Right lobe of liver (tissue), 6 donors: Measurements from ENCODE around the gene SESTD1. TPM values are rescaled to one million over a fixed set of nuclear protein-coding genes. Genes with fewer than 3 reads are reported as not detected.

Source experiments
- ATAC-seq, 4 donors: fragments of 200-7000 bp; cut with Tn5 transposase; one replicate each; pipeline ENCODE4 v1.9.1; 2020; ENCODE audit warnings: mild to moderate bottlenecking in 4 of 4, moderate library complexity in 4 of 4
- DNase-seq, 3 donors: peaks; one replicate each; pipeline ENCODE4 v3.0.0-alpha.2; 2020
- H3K27ac ChIP-seq, 3 donors: fragments of 200-600 bp; one replicate each; pipeline ENCODE4 v1.8.0; 2022
- H3K27me3 ChIP-seq, 2 donors: fragments of 200-600 bp; one replicate each; pipeline ENCODE4 v1.8.0; 2022
- H3K36me3 ChIP-seq, 4 donors: fragments of 200-600 bp; sonication (generic) in 1 of 4; one replicate each; pipeline versions ENCODE4 v1.5.1 to v1.8.0; 2017 to 2022; ENCODE audit warnings: control low read depth in 1 of 4
- H3K4me1 ChIP-seq, 4 donors: fragments of 200-600 bp; sonication (generic) in 1 of 4; one replicate each; pipeline versions ENCODE4 v1.5.1 to v1.8.0; 2017 to 2022; ENCODE audit warnings: control low read depth in 1 of 4
- H3K4me3 ChIP-seq, 3 donors: fragments of 200-600 bp; one replicate each; pipeline ENCODE4 v1.8.0; 2022
- H3K9me3 ChIP-seq, 4 donors: fragments of 200-600 bp; sonication (generic) in 1 of 4; one replicate each; pipeline versions ENCODE4 v1.5.1 to v1.8.0; 2017 to 2022; ENCODE audit warnings: control low read depth in 1 of 4
- CTCF ChIP-seq, 4 donors: fragments of 200-600 bp in 3 of 4; fragments of 450-650 bp in 1 of 4; IDR thresholded peaks; one replicate each; pipeline versions ENCODE4 v1.5.1 to v1.8.0; 2016 to 2022; ENCODE audit warnings: antibody characterized with exemption in 4 of 4, mild to moderate bottlenecking in 2 of 4
- POLR2A ChIP-seq: fragments of 450-650 bp; IDR thresholded peaks from one replicate; pipeline ENCODE4 v1.6.1; 2017; ENCODE audit warnings: antibody characterized with exemption, mild to moderate bottlenecking
- WGBS: methylation state at CpG from one replicate; pipeline ENCODE4 v1.1.6; 2018; ENCODE audit warnings: low coverage, low lambda C conversion rate; ENCODE audit not compliant: insufficient coverage; ENCODE audit errors: missing lambda C conversion rate; 5-methylcytosine and 5-hydroxymethylcytosine counted together
- intact Hi-C, 2 donors: fragments of 100-400 bp; cut with DNase I; formaldehyde crosslinking; loops; one replicate each; pipeline versions ENCODE4 v1.11.2 to v1.14.1; 2022
- total RNA-seq, 6 experiments: library from RNA; depleted of rRNA in 2 of 6; stranded (reverse); fragments of >200 nt in 2 of 6; fragmentation: NEBNext Ultra II Directional in 3 of 6; extraction: Animal tissue kit (Norgen Biotek cat#: 25700) in 3 of 6; gene quantifications; one replicate each; pipeline versions ENCODE4 v1.1.0 to v1.2.4, GENCODE V29; 2016 to 2023
- donor health status: DM: no; HTN: yes; CAD: no.
- donor health status: DM: no; HTN: no; CAD: no.
- donor health status: DM: no; HTN: no; CAD: no.
- donor health status: DM: no; HTN: yes; CAD: no.
- donor health status: DM: no; HTN: yes; CAD: no.

Gene SESTD1
- total RNA-seq, 6 experiments from 2014 or later, result 5.8 to 27.9 (median 12.8) TPM

GRCh38 chr2:179233626-179234430 is 30.8 kb downstream of the SESTD1 start:
- 87% methylated on average over 3 of the region's 4 CpGs for WGBS
- ATAC-seq (peak in 2 of 4 donors; percentile 14 to 44), DNase-seq (no peak)
- Histone ChIP-seq H3K4me1 (peaks cover 0 to 4% (median 0%) of the 10 kb centered on the region in 4 donors), H3K27ac (no peak overlapping the region), H3K4me3 (no peak overlapping the region), H3K36me3 (no peaks in the 10 kb centered on the region), H3K9me3 (no peaks in the 10 kb centered on the region), H3K27me3 (no peaks in the 10 kb centered on the region)
- intact Hi-C loops, result no loop called here
- no peak for TF ChIP-seq CTCF (IDR thresholded peaks at IDR 0.05)
- no peak for TF ChIP-seq POLR2A

GRCh38 chr2:179233083-179233490 is 31.5 kb downstream of the SESTD1 start:
- Histone ChIP-seq H3K4me1 (no peaks in the 10 kb centered on the region), H3K36me3 (no peaks in the 10 kb centered on the region), H3K4me3 (no peak overlapping the region), H3K27me3 (no peaks in the 10 kb centered on the region), H3K9me3 (no peaks in the 10 kb centered on the region), H3K27ac (no peak overlapping the region)
- intact Hi-C loops, result no loop called here
- no peak for DNase-seq
- ATAC-seq, result peak in 1 of 4 donors; percentile 23
- WGBS, result 68% methylated on average over 5 of the region's 5 CpGs
- TF ChIP-seq POLR2A, result no peak
- TF ChIP-seq CTCF (IDR thresholded peaks at IDR 0.05), result no peak

GRCh38 chr2:179226961-179227259 is 37.7 kb downstream of the SESTD1 start:
- peak overlapping the region in 1 of 3 donors; percentile 20 for H3K27ac ChIP-seq
- peak in 2 of 4 donors; percentile 38 to 43 for ATAC-seq

GRCh38 chr2:179226203-179226960 is 38.2 kb downstream of the SESTD1 start:
- TF ChIP-seq POLR2A, result no peak
- TF ChIP-seq CTCF (IDR thresholded peaks at IDR 0.05), result no peak
- peak; percentile 18 to 63 (median 51) for DNase-seq
- peak overlapping the region in 2 of 3 donors; percentile 27 to 47 for H3K27ac ChIP-seq
- H3K4me1 ChIP-seq, result peaks cover 0 to 9% (median 4%) of the 10 kb centered on the region in 4 donors
- H3K9me3 ChIP-seq, result no peaks in the 10 kb centered on the region
- peak overlapping the region in 2 of 3 donors; percentile 0 to 24 for H3K4me3 ChIP-seq
- H3K27me3 ChIP-seq, result no peaks in the 10 kb centered on the region
- peak; percentile 78 to 90 (median 82) for ATAC-seq
- intact Hi-C loops, result loop anchor here in 1 of 2 donors (10.0 kb wide), 1 partner anchor 108 kb away; no protein-coding TSS in a partner anchor
- whole genome bisulfite sequencing, result 23% methylated on average over 6 of the region's 6 CpGs
- no peaks in the 10 kb centered on the region for H3K36me3 ChIP-seq

More at GRCh38 chr2:179226961-179227259, 37.7 kb downstream of the SESTD1 start:
- Histone ChIP-seq H3K4me3 (no peak overlapping the region), H3K27me3 (no peaks in the 10 kb centered on the region), H3K4me1 (peaks cover 0 to 9% (median 4%) of the 10 kb centered on the region in 4 donors), H3K9me3 (no peaks in the 10 kb centered on the region), H3K36me3 (no peaks in the 10 kb centered on the region)
- intact Hi-C loops, result loop anchor here in 1 of 2 donors (10.0 kb wide), 1 partner anchor 108 kb away; no protein-coding TSS in a partner anchor
- no peak for DNase-seq
- TF ChIP-seq CTCF (IDR thresholded peaks at IDR 0.05) (no peak), POLR2A (no peak)
